Left ventricle myocardium inferior (tissue), 1 donor: ENCODE data around the gene CDCA8. TPM values are rescaled to one million over a fixed set of nuclear protein-coding genes. Genes with fewer than 3 reads are reported as not detected.

ENCODE experiments used
- DNase-seq: peaks from one replicate; pipeline ENCODE4 v3.0.0-alpha.2; 2020
- H3K27ac ChIP-seq: fragments of 200-600 bp; replicated peaks from 2 replicates; pipeline ENCODE4 v1.8.0; 2021
- H3K27me3 ChIP-seq: fragments of 200-600 bp; 2 replicates; pipeline ENCODE4 v1.8.0; 2021; ENCODE audit warnings: low read depth
- H3K36me3 ChIP-seq: fragments of 200-600 bp; 2 replicates; pipeline ENCODE4 v1.8.0; 2021
- H3K4me1 ChIP-seq: fragments of 200-600 bp; 2 replicates; pipeline ENCODE4 v1.8.0; 2021
- H3K4me3 ChIP-seq: fragments of 200-600 bp; 2 replicates; pipeline ENCODE4 v1.8.0; 2021; ENCODE audit warnings: mild to moderate bottlenecking, moderate library complexity
- H3K9me3 ChIP-seq: fragments of 200-600 bp; replicated peaks from 2 replicates; pipeline ENCODE4 v1.8.0; 2021
- CTCF ChIP-seq: fragments of 200-600 bp; IDR thresholded peaks from 2 replicates; pipeline ENCODE4 v1.8.0; 2021; ENCODE audit warnings: antibody characterized with exemption, mild to moderate bottlenecking, borderline replicate concordance
- intact Hi-C: fragments of 100-400 bp; cut with micrococcal nuclease; formaldehyde crosslinking; loops from one replicate; pipeline ENCODE4 v1.11.0; 2022
- total RNA-seq: library from RNA; stranded (reverse); fragmentation: NEBNext Ultra II Directional; extraction: Animal tissue kit (Norgen Biotek cat#: 25700); gene quantifications from one replicate; pipeline ENCODE4 v1.2.1, GENCODE V29; 2021
- donor health status: DM: no; HTN: yes; CAD: no; lungs with severe emphysema.

CDCA8 gene
- total RNA-seq, 1 donor from 2014 or later: 0.33 TPM

GRCh38 chr1:37719572-37720195 lies 27.4 kb downstream of the CDCA8 start:
- Histone ChIP-seq H3K27ac (no peak overlapping the region), H3K36me3 (no peaks in the 10 kb centered on the region), H3K27me3 (peaks cover 65% of the 10 kb centered on the region), H3K4me3 (no peak overlapping the region), H3K4me1 (no peaks in the 10 kb centered on the region), H3K9me3 (no peaks in the 10 kb centered on the region)
- intact Hi-C loops: no loop called here
- DNase-seq: no peak
- no peak for TF ChIP-seq CTCF

DNA sequence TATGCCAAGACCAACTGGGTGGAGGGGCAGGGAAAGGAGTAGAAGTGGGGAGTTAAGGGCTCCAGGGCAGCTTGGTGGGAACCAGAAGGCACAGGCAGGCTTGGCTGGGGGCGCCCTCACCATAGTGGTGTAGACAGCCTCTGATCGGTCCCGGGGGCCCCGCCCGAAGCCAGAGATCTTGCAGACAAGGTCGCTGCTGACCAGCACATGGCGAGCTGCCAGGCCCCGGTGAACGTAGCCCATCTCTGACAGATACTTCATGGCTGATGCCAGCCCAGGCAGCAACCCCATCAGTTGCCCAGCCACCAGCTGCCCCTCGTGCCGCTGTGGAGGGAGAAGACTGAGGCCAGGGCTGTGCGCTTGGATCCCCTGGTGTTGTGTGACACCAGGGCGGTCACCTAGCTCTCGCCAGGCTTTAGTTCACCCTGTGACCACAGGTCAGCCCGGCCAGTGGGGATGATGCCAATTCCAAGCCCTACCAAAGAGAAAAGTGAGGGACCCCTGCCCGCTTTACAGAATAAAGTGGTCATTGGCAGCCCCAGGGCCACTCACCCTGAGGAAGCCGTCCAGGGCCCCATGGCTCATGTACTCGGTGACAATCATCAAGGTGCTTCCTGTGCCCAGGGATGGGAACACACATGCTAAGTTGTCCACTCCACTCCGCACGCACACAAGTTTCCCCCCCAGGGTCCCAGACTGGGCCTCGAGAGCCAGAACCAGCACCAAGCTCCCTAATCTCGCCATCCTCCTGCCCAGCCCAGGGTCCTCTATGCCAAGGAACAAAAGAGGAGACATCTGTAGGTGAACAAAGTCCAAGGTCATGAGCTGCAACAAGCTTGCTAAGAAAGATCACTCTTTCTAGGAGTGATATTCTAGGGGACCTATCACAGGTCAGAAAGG lies 28.2 kb downstream of the CDCA8 start:
- no peak overlapping the region for H3K27ac ChIP-seq
- no peaks in the 10 kb centered on the region for H3K9me3 ChIP-seq
- H3K36me3 ChIP-seq: no peaks in the 10 kb centered on the region
- DNase-seq: no peak
- peaks cover 72% of the 10 kb centered on the region for H3K27me3 ChIP-seq
- TF ChIP-seq CTCF: no peak
- H3K4me3 ChIP-seq: no peak overlapping the region
- intact Hi-C loops: no loop called here
- no peaks in the 10 kb centered on the region for H3K4me1 ChIP-seq

DNA sequence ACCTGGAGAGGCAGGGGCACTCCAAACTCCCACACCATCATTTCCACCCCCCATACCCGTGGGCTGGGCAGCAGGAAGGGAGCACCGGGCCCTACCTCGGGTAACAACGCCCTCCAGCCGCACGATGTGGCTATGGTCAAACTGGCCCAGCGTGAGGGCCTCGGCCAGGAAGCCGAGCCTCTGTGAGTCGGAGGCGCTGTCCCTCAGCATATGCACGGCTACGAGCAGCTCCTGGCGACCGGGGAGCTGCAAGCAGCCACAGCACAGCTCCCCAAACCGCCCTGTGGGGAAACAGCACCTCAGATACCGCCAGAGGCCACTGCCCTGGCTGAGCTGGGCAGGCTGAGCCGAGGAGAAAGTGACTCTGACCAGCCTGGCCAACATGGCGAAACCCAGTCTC lies 29.2 kb downstream of the CDCA8 start:
- H3K27me3 ChIP-seq: peaks cover 72% of the 10 kb centered on the region
- no peaks in the 10 kb centered on the region for H3K4me1 ChIP-seq
- H3K4me3 ChIP-seq: no peak overlapping the region
- H3K27ac ChIP-seq: no peak overlapping the region
- no peak for DNase-seq
- no peaks in the 10 kb centered on the region for H3K9me3 ChIP-seq
- H3K36me3 ChIP-seq: no peaks in the 10 kb centered on the region
- TF ChIP-seq CTCF: no peak
- intact Hi-C loops: no loop called here

- Histone ChIP-seq H3K9me3 (no peaks in the 10 kb centered on the region), H3K4me1 (no peaks in the 10 kb centered on the region), H3K4me3 (no peak overlapping the region), H3K27me3 (peaks cover 73% of the 10 kb centered on the region), H3K27ac (peak overlapping the region; percentile 5), H3K36me3 (no peaks in the 10 kb centered on the region)
- no peak for DNase-seq
- no peak for TF ChIP-seq CTCF
- intact Hi-C loops: no loop called here
Observed at GRCh38 chr1:37722181-37723071, 30.1 kb downstream of the CDCA8 start.

DNA sequence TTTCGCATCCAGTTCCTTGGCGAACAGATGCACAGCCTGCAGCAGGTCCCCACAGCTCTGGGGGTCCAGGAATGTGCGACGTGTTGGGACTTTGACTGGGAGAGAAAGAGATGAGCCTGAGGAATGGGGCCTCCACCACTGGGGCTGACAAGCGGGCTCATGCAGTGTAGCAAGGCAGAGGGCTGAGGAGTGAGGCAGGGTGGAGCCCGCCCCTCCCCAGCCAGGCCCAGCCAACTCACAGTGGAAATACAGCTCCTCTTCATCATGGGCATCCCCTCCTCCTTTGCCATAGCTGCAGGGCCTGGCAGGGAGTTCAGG lies 30.7 kb downstream of the CDCA8 start:
- no peak for TF ChIP-seq CTCF
- Histone ChIP-seq H3K4me1 (no peaks in the 10 kb centered on the region), H3K36me3 (no peaks in the 10 kb centered on the region), H3K4me3 (no peak overlapping the region), H3K27ac (peak overlapping the region; percentile 5), H3K27me3 (peaks cover 73% of the 10 kb centered on the region), H3K9me3 (no peaks in the 10 kb centered on the region)
- intact Hi-C loops: no loop called here
- no peak for DNase-seq
